NT2/D1 (cell line): ENCODE data around the gene DDX1.

Source experiments
- SUZ12 ChIP-seq: IDR thresholded peaks from 2 replicates; pipeline ENCODE4 v1.6.1; 2011; ENCODE audit not compliant: insufficient read length, insufficient read depth; ENCODE audit errors: extremely low read depth
- YY1 ChIP-seq: IDR thresholded peaks from 2 replicates; pipeline ENCODE4 v1.6.1; 2011; ENCODE audit not compliant: insufficient read length, insufficient read depth

GRCh38 chr2:15579641-15580040 is 12.0 kb upstream of the DDX1 start:
- TF ChIP-seq YY1 (no peak), SUZ12 (no peak)
